Measurements from ENCODE around the gene ACOXL.

ACOXL gene

GRCh38 chr2:110726285-110726684, 6.1 kb upstream of the ACOXL start:
- no peak overlapping the region for H3K4me3 ChIP-seq (ENCODE audit: low read depth, low read length, poor library complexity, severe bottlenecking)
- no peaks in the 10 kb centered on the region for H3K79me2 ChIP-seq (ENCODE audit: insufficient read depth, low read length)
- TF ChIP-seq CTCF (IDR thresholded peaks at IDR 0.05; ENCODE audit: low read length) (no peak), EZH2 (IDR thresholded peaks at IDR 0.05; ENCODE audit: borderline replicate concordance, low read length) (no peak)
- no peak overlapping the region for H3K27ac ChIP-seq (ENCODE audit: low read depth, low read length, poor library complexity, severe bottlenecking)
- H3K9me3 ChIP-seq (ENCODE audit: low read length) = no peaks in the 10 kb centered on the region
- H4K20me1 ChIP-seq (ENCODE audit: insufficient read depth, low read length) = no peaks in the 10 kb centered on the region
- no peaks in the 10 kb centered on the region for H3K36me3 ChIP-seq (ENCODE audit: insufficient read depth, low read length)
- H3K27me3 ChIP-seq (ENCODE audit: insufficient read depth, low read length) = no peaks in the 10 kb centered on the region
- no peak overlapping the region for H2AFZ ChIP-seq (ENCODE audit: low read length)
- H3K4me2 ChIP-seq (ENCODE audit: low read length) = no peak overlapping the region
- no peak overlapping the region for H3K9ac ChIP-seq (ENCODE audit: low read length)
- no peaks in the 10 kb centered on the region for H3F3A ChIP-seq (ENCODE audit: insufficient read depth, low read length)
- H3K4me1 ChIP-seq (ENCODE audit: insufficient read depth, low read length, severe bottlenecking) = no peaks in the 10 kb centered on the region
- H3K9me2 ChIP-seq (ENCODE audit: low read depth, low read length) = no peaks in the 10 kb centered on the region

- no peak for TF ChIP-seq EZH2 (IDR thresholded peaks at IDR 0.05; ENCODE audit: borderline replicate concordance, low read length)
- no peak for TF ChIP-seq CTCF (IDR thresholded peaks at IDR 0.05; ENCODE audit: low read length)
- Histone ChIP-seq H2AFZ (ENCODE audit: low read length) (no peak overlapping the region), H3K4me1 (ENCODE audit: insufficient read depth, low read length, severe bottlenecking) (no peaks in the 10 kb centered on the region), H3K4me2 (ENCODE audit: low read length) (no peak overlapping the region), H3K9ac (ENCODE audit: low read length) (no peak overlapping the region), H3K27me3 (ENCODE audit: insufficient read depth, low read length) (no peaks in the 10 kb centered on the region), H3K9me2 (ENCODE audit: low read depth, low read length) (no peaks in the 10 kb centered on the region), H3K79me2 (ENCODE audit: insufficient read depth, low read length) (no peaks in the 10 kb centered on the region), H3K36me3 (ENCODE audit: insufficient read depth, low read length) (no peaks in the 10 kb centered on the region), H4K20me1 (ENCODE audit: insufficient read depth, low read length) (no peaks in the 10 kb centered on the region), H3K4me3 (ENCODE audit: low read depth, low read length, poor library complexity, severe bottlenecking) (no peak overlapping the region), H3K27ac (ENCODE audit: low read depth, low read length, poor library complexity, severe bottlenecking) (no peak overlapping the region), H3F3A (ENCODE audit: insufficient read depth, low read length) (no peaks in the 10 kb centered on the region), H3K9me3 (ENCODE audit: low read length) (no peaks in the 10 kb centered on the region)
These were observed 4.5 kb upstream of the ACOXL start for GRCh38 chr2:110727923-110728322.

GRCh38 chr2:110729106-110729505, 3.3 kb upstream of the ACOXL start:
- Histone ChIP-seq H3K36me3 (ENCODE audit: insufficient read depth, low read length) (no peaks in the 10 kb centered on the region), H3K4me1 (ENCODE audit: insufficient read depth, low read length, severe bottlenecking) (no peaks in the 10 kb centered on the region), H3K9me2 (ENCODE audit: low read depth, low read length) (no peaks in the 10 kb centered on the region), H3K27ac (ENCODE audit: low read depth, low read length, poor library complexity, severe bottlenecking) (no peak overlapping the region), H3F3A (ENCODE audit: insufficient read depth, low read length) (no peaks in the 10 kb centered on the region), H3K9me3 (ENCODE audit: low read length) (no peaks in the 10 kb centered on the region), H3K4me3 (ENCODE audit: low read depth, low read length, poor library complexity, severe bottlenecking) (no peak overlapping the region), H3K9ac (ENCODE audit: low read length) (no peak overlapping the region), H3K27me3 (ENCODE audit: insufficient read depth, low read length) (no peaks in the 10 kb centered on the region), H4K20me1 (ENCODE audit: insufficient read depth, low read length) (no peaks in the 10 kb centered on the region), H3K79me2 (ENCODE audit: insufficient read depth, low read length) (no peaks in the 10 kb centered on the region), H3K4me2 (ENCODE audit: low read length) (no peak overlapping the region), H2AFZ (ENCODE audit: low read length) (no peak overlapping the region)
- TF ChIP-seq EZH2 (IDR thresholded peaks at IDR 0.05; ENCODE audit: borderline replicate concordance, low read length) = no peak
- TF ChIP-seq CTCF (IDR thresholded peaks at IDR 0.05; ENCODE audit: low read length) = no peak
